ENCODE data around the gene SYDE1.
"Not testable (repeated sequence)": the region's sequence is repeated elsewhere in the genome, so short reads cannot be mapped to it uniquely, and the experiment has no call there.

The SYDE1 gene, protein sequence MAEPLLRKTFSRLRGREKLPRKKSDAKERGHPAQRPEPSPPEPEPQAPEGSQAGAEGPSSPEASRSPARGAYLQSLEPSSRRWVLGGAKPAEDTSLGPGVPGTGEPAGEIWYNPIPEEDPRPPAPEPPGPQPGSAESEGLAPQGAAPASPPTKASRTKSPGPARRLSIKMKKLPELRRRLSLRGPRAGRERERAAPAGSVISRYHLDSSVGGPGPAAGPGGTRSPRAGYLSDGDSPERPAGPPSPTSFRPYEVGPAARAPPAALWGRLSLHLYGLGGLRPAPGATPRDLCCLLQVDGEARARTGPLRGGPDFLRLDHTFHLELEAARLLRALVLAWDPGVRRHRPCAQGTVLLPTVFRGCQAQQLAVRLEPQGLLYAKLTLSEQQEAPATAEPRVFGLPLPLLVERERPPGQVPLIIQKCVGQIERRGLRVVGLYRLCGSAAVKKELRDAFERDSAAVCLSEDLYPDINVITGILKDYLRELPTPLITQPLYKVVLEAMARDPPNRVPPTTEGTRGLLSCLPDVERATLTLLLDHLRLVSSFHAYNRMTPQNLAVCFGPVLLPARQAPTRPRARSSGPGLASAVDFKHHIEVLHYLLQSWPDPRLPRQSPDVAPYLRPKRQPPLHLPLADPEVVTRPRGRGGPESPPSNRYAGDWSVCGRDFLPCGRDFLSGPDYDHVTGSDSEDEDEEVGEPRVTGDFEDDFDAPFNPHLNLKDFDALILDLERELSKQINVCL

DNA sequence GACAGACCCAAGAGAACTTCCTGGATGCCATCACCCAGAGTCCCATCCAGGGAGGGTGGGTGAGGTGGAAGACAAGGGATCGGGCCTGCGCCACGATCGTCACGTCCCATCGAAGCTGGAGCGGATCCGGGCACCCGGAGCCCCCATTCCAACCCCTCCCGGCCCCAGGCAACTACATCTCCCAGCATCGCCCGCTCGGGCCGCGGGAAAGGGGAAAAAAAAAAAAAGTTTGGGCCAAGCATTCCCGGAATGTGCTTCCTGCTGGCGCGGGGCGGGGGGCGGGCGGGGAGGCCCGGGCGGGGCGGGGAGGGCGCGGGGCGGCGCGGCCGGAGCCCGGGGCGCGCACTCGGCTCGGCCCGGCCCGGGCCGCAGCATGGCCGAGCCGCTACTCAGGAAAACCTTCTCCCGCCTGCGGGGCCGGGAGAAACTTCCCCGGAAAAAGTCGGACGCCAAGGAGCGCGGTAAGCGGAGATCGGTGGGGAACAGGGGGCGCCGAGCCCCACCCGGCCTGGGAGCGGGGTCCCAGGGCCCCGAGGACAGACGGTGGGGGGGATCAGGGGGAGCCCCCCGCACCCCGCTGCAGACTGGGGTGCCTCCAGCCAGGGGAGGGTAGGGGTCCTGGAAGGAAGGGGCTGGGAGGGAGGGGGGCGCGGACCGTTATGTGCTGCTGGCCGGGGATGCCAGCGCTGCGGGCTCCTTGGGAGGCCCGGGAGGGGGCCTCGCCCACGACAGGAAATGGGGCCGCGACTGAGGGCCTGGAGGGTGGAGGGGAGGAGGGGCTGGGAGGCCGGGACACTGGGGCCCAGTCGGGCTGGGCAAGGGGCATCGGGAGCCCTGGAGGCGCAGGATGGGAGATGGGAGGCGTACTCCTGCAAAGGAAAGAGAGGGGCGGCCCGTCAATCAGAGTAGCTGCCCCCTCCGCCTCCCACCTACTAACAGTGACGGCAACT lies at the start of gene SYDE1:
Gene SYDE1 (plus strand): TSS at position 341 of the 950 bp plus-strand sequence. CDS start 33 bp downstream, at position 374.
- DNase-seq (ENCODE audit: low read depth), result no peak
- peak within 1 kb of the TSS; percentile 87 for H3K4me3 ChIP-seq (ENCODE audit: control insufficient read depth, low read depth, low read length)
- TF ChIP-seq, protein P1, sequence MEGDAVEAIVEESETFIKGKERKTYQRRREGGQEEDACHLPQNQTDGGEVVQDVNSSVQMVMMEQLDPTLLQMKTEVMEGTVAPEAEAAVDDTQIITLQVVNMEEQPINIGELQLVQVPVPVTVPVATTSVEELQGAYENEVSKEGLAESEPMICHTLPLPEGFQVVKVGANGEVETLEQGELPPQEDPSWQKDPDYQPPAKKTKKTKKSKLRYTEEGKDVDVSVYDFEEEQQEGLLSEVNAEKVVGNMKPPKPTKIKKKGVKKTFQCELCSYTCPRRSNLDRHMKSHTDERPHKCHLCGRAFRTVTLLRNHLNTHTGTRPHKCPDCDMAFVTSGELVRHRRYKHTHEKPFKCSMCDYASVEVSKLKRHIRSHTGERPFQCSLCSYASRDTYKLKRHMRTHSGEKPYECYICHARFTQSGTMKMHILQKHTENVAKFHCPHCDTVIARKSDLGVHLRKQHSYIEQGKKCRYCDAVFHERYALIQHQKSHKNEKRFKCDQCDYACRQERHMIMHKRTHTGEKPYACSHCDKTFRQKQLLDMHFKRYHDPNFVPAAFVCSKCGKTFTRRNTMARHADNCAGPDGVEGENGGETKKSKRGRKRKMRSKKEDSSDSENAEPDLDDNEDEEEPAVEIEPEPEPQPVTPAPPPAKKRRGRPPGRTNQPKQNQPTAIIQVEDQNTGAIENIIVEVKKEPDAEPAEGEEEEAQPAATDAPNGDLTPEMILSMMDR (IDR thresholded peaks at IDR 0.05; ENCODE audit: control insufficient read depth, insufficient read depth, low read depth, low read length, missing control alignments), result no peak

DNA sequence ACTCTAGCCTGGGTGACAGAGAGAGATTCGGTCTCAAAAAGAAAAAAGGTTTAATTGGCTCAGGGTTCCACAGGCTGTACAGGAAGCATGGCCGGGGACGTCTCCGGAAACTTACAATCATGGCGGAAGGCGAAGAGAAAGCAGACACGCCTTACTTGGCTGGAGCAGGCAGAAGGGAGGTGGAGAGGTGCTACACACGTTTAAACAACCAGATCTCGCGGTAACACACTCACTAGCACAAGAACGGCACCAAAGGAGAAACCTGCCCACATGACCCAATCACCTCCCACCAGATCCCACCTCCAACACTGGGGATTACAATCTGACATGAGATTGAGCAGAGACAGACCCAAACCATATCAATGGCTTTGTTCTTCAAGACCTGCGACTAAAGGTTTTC lies 45.2 kb upstream of the SYDE1 start:
- TF ChIP-seq, protein P1 (IDR thresholded peaks at IDR 0.05; ENCODE audit: control insufficient read depth, insufficient read depth, low read depth, low read length, missing control alignments), result no peak
- H3K4me3 ChIP-seq (ENCODE audit: control insufficient read depth, low read depth, low read length), result no peak overlapping the region
- no peak for DNase-seq (ENCODE audit: low read depth)

DNA sequence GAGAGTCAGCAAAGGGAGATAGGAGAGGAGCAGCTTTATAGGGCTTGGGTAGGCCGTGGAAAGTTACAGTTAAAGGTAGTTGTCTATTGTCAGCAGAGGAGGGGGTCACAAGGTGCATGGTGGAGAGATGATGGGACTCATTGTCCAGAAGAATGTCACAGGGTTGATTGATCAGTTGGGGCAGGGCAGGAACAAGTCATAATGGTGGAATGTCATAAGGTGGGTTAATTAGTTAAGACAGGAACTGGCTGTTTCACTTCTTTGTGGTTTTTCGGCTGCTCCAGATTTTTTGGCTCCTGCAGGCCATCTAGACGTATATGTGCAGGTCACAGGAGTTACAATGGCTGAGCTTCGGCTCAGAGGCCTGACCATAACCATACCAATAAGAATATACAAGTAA lies 36.8 kb upstream of the SYDE1 start:
- H3K4me3 ChIP-seq (ENCODE audit: control insufficient read depth, low read depth, low read length); DNase-seq (ENCODE audit: low read depth): not testable (repeated sequence)

DNA sequence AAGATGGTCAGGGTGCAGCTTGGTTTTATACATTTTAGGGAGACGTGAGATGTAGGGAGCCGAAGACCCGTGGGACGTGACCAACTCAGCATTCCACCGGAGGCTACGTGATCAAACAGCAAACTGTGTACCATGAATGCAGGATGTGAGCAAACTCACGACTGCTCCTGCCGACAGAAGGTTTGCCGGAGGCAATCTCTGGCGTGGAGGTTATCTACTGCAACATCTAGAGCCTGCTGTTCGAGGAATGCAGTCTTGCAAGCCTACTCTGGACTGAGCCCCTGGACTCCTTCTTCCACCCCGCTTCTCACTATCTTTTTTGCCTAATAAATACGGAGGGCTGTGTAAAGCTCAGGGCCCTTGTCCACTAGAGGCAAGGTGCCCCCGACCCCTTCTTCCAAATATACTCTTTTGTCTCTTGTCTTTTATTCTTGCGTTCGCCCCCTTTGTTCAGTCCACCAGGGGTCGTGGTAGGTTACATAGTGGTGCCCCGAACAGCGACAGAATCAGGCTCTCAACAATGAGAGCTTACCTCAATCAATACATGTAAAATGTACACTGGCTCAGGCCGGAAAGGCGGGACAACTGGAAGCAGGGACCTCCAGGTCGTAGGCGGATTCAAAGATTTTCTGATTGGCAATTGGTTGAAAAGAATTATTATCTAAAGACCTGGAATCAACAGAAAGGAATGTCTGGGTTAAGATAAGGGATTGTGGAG lies 34.1 kb upstream of the SYDE1 start:
- DNase-seq (ENCODE audit: low read depth), result no peak
- H3K4me3 ChIP-seq (ENCODE audit: control insufficient read depth, low read depth, low read length), result no peak overlapping the region

DNA sequence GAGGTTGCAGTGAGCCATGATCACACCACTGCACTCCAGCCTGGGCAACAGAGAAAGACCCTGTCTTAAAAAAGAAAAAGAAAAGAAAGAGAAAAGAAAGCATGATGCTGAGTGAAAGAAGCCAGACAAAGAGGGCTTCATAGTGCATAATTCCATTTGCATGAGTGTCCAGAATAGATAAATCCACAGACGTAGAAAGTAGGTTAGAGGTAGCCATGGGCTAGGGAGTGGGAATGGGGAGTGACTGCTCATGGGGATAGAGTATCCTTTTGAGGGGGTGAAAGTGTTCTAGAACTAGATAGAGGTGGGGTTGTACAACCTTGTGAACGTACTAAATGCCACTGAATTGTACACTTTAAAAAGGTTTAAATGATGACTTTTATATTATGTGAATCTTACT lies 32.8 kb upstream of the SYDE1 start:
- no peak for DNase-seq (ENCODE audit: low read depth)
- TF ChIP-seq, protein P1 (IDR thresholded peaks at IDR 0.05; ENCODE audit: control insufficient read depth, insufficient read depth, low read depth, low read length, missing control alignments), result no peak
- H3K4me3 ChIP-seq (ENCODE audit: control insufficient read depth, low read depth, low read length), result no peak overlapping the region

More for the DNA sequence above, 34.1 kb upstream of the SYDE1 start:
- TF ChIP-seq, protein P1 (IDR thresholded peaks at IDR 0.05; ENCODE audit: control insufficient read depth, insufficient read depth, low read depth, low read length, missing control alignments), result no peak

DNA sequence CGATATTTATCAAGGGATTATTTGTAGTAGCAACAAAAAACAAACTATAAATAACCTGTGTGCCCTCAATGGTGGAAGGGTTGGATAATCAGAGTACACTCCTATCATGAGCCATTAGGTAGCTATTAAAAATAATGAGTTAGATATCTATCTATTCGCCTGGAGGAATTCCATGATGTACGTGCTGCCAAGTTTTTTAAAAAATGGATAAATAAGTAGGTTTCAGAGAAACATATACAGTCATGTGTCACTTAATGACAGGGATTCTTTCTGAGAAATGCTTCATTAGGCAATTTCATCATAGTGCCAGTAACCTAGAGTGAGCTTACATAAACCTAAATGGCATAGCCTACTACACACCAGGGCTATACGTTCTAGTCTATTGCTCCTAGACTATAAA lies 31.4 kb upstream of the SYDE1 start:
- TF ChIP-seq, protein P1 (IDR thresholded peaks at IDR 0.05; ENCODE audit: control insufficient read depth, insufficient read depth, low read depth, low read length, missing control alignments), result no peak
- DNase-seq (ENCODE audit: low read depth), result no peak
- H3K4me3 ChIP-seq (ENCODE audit: control insufficient read depth, low read depth, low read length), result no peak overlapping the region

DNA sequence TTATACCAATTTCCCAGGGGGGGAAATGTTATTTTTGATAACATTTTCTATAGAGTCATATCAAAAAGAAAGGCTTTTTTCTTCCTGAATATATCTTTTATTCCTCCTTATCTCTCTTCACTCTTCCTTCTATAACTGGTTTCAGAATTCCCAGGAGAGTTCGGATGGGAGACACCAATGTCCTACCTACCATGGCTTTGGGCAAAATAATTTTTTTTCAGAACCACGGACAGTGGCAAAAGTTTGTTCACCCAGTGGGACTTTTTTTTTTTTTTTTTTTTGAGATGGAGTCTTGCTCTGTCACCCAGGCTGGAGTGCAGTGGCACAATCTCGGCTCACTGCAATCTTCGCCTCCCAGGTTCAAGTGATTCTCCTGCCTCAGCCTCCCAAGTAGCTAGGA lies 27.2 kb upstream of the SYDE1 start:
- H3K4me3 ChIP-seq (ENCODE audit: control insufficient read depth, low read depth, low read length); DNase-seq (ENCODE audit: low read depth): not testable (repeated sequence)

Measured in AG09309 (cell line).